CD8-positive, alpha-beta memory T cell (primary cell): ENCODE results near the gene LRP11. TPM values are rescaled to one million over a fixed set of nuclear protein-coding genes. Genes with fewer than 3 reads are reported as not detected.
"Not testable (repeated sequence)": the region's sequence is repeated elsewhere in the genome, so short reads cannot be mapped to it uniquely, and the experiment has no call there.

Experiments
- CTCF ChIA-PET: fragments of 350-600 bp; sonication (Branson Sonifier 250); formaldehyde crosslinking; loops from one replicate; lab custom pipeline; 2021; ENCODE audit warnings: antibody characterized with exemption; lab: Charles Lee
- POLR2A ChIA-PET: fragments of 350-600 bp; sonication (Branson Sonifier 250); formaldehyde crosslinking; loops from one replicate; lab custom pipeline; 2021; ENCODE audit warnings: antibody characterized with exemption; lab: Charles Lee
- DNase-seq, 5 donors: peaks; one replicate each; pipeline versions ENCODE4 v3.0.0 to v3.0.0-alpha.2; 2020 to 2022; ENCODE audit warnings: mixed read lengths in 1 of 5
- H3K27ac ChIP-seq: one replicate; pipeline ENCODE4 v1.7.0; 2013; ENCODE audit warnings: low read depth, mild to moderate bottlenecking, low read length, moderate library complexity
- H3K27me3 ChIP-seq: 2 replicates; pipeline ENCODE4 v1.7.0; 2013; ENCODE audit warnings: low read length, mild to moderate bottlenecking; ENCODE audit not compliant: insufficient read depth, poor library complexity, severe bottlenecking
- H3K36me3 ChIP-seq: 2 replicates; pipeline ENCODE4 v1.7.0; 2013; ENCODE audit warnings: mild to moderate bottlenecking, low read length, moderate library complexity; ENCODE audit not compliant: insufficient read depth
- H3K4me1 ChIP-seq: 2 replicates; pipeline ENCODE4 v1.7.0; 2013; ENCODE audit warnings: mild to moderate bottlenecking, low read length, moderate library complexity; ENCODE audit not compliant: insufficient read depth
- H3K4me3 ChIP-seq: 2 replicates; pipeline ENCODE4 v1.7.0; 2013; ENCODE audit warnings: mild to moderate bottlenecking, low read length
- H3K9me3 ChIP-seq: 2 replicates; pipeline ENCODE4 v1.7.0; 2013; ENCODE audit warnings: mild to moderate bottlenecking, low read length
- H3K27ac Mint-ChIP-seq, 8 donors: one replicate each; pipeline ENCODE4 v1.8.0; 2020 to 2021; ENCODE audit warnings: mixed read lengths in 8 of 8, mild to moderate bottlenecking in 6 of 8, inconsistent platforms in 3 of 8, moderate library complexity in 3 of 8
- H3K27me3 Mint-ChIP-seq, 2 donors: one replicate each; pipeline ENCODE4 v1.8.0; 2020 to 2021; ENCODE audit warnings: mixed read lengths in 2 of 2, mild to moderate bottlenecking in 1 of 2, moderate library complexity in 1 of 2
- H3K36me3 Mint-ChIP-seq, 3 donors: one replicate each; pipeline ENCODE4 v1.8.0; 2020 to 2021; ENCODE audit warnings: mixed read lengths in 3 of 3, inconsistent platforms in 1 of 3, mild to moderate bottlenecking in 1 of 3
- H3K4me1 Mint-ChIP-seq, 3 donors: one replicate each; pipeline ENCODE4 v1.8.0; 2020 to 2021; ENCODE audit warnings: mixed read lengths in 3 of 3, inconsistent platforms in 1 of 3, mild to moderate bottlenecking in 1 of 3
- H3K4me3 Mint-ChIP-seq, 7 donors: one replicate each; pipeline ENCODE4 v1.8.0; 2020 to 2021; ENCODE audit warnings: mixed read lengths in 7 of 7, mild to moderate bottlenecking in 6 of 7, moderate library complexity in 4 of 7, inconsistent platforms in 2 of 7
- H3K9me3 Mint-ChIP-seq, 5 donors: one replicate each; pipeline ENCODE4 v1.8.0; 2020 to 2022; ENCODE audit warnings: mixed read lengths in 5 of 5, mild to moderate bottlenecking in 3 of 5, moderate library complexity in 2 of 5, inconsistent platforms in 1 of 5
- polyA plus RNA-seq: library from polyadenylated mRNA; unstranded; fragments of 300-500 nt; fragmentation: Illumina TruSeq; gene quantifications from one replicate; pipeline ENCODE4 v1.2.3, GENCODE V29; 2021
- total RNA-seq, 2 experiments: library from RNA; stranded (reverse); gene quantifications; one replicate each; pipeline ENCODE4 v1.2.3, GENCODE V29; 2021

The LRP11 gene
- total RNA-seq = 1 to 10 TPM; 5.5 to 5.9 TPM
- 1.1 TPM for polyA plus RNA-seq

- peak within 1 kb of the TSS in 4 of 8 donors; percentile 27 to 83 (median 40) for H3K27ac Mint-ChIP-seq
- peak within 1 kb of the TSS; percentile 58 for H3K4me3 ChIP-seq
Observed at GRCh38 chr6:149863698-149864577, at the start of gene LRP11. LRP11 (minus strand) TSS chr6:149864359; CDS start chr6:149864020, 339 bp downstream.

GRCh38 chr6:149913540-149914240 is 49.5 kb upstream of the LRP11 start:
- H3K4me3 ChIP-seq = no peak overlapping the region
- ChIA-PET CTCF (no interaction called here), POLR2A (no interaction called here)
- DNase-seq = no peak
- H3K36me3 Mint-ChIP-seq = peaks cover 0 to 8% (median 0%) of the 10 kb centered on the region in 3 donors
- peaks cover 0 to 4% (median 0%) of the 10 kb centered on the region in 5 donors for H3K9me3 Mint-ChIP-seq
- no peak overlapping the region for H3K27ac ChIP-seq
- no peaks in the 10 kb centered on the region for H3K9me3 ChIP-seq
- H3K27ac Mint-ChIP-seq = no peak overlapping the region
- no peaks in the 10 kb centered on the region for H3K4me1 Mint-ChIP-seq
- H3K27me3 Mint-ChIP-seq = peaks cover 17 to 45% of the 10 kb centered on the region in 2 donors
- H3K4me1 ChIP-seq = no peaks in the 10 kb centered on the region
- no peak overlapping the region for H3K4me3 Mint-ChIP-seq
- H3K27me3 ChIP-seq = no peaks in the 10 kb centered on the region
- no peaks in the 10 kb centered on the region for H3K36me3 ChIP-seq

More at GRCh38 chr6:149863698-149864577, at the start of gene LRP11:
- H3K36me3 ChIP-seq = no peaks in the 10 kb centered on the region
- no peaks in the 10 kb centered on the region for H3K9me3 ChIP-seq
- peak; percentile 71 to 84 (median 78) for DNase-seq
- ChIA-PET POLR2A (no interaction called here), CTCF (interaction anchor here (1.1 to 2.4 kb wide), 2 partner anchors 24 to 94 kb away, joined by 4 to 8 read pairs; no protein-coding TSS in a partner anchor)
- peak within 1 kb of the TSS; percentile 45 for H3K27ac ChIP-seq
- Mint-ChIP-seq H3K4me3 (peak within 1 kb of the TSS; percentile 68 to 89 (median 83)), H3K4me1 (peaks cover 8 to 14% (median 12%) of the 10 kb centered on the region in 3 donors), H3K27me3 (peaks cover 7 to 33% of the 10 kb centered on the region in 2 donors), H3K36me3 (no peaks in the 10 kb centered on the region), H3K9me3 (no peaks in the 10 kb centered on the region)
- H3K4me1 ChIP-seq = peaks cover 12% of the 10 kb centered on the region
- H3K27me3 ChIP-seq = no peaks in the 10 kb centered on the region

- no peak overlapping the region for H3K27ac Mint-ChIP-seq
- H3K4me1 Mint-ChIP-seq = no peaks in the 10 kb centered on the region
- peaks cover 0 to 12% (median 0%) of the 10 kb centered on the region in 3 donors for H3K36me3 Mint-ChIP-seq
- H3K4me1 ChIP-seq = no peaks in the 10 kb centered on the region
- H3K27ac ChIP-seq = no peak overlapping the region
- H3K9me3 Mint-ChIP-seq = peaks cover 2 to 7% (median 2%) of the 10 kb centered on the region in 5 donors
- ChIA-PET POLR2A (no interaction called here), CTCF (no interaction called here)
- no peaks in the 10 kb centered on the region for H3K9me3 ChIP-seq
- no peak for DNase-seq
- no peak overlapping the region for H3K4me3 ChIP-seq
- no peak overlapping the region for H3K4me3 Mint-ChIP-seq
- no peaks in the 10 kb centered on the region for H3K36me3 ChIP-seq
- H3K27me3 ChIP-seq = no peaks in the 10 kb centered on the region
- peaks cover 17 to 39% of the 10 kb centered on the region in 2 donors for H3K27me3 Mint-ChIP-seq
Observed at GRCh38 chr6:149913085-149913484, 48.9 kb upstream of the LRP11 start.

- H3K4me3 Mint-ChIP-seq, CTCF ChIA-PET, H3K27me3 ChIP-seq, H3K4me1 Mint-ChIP-seq, POLR2A ChIA-PET, H3K9me3 ChIP-seq, H3K36me3 ChIP-seq, H3K4me1 ChIP-seq, DNase-seq, H3K9me3 Mint-ChIP-seq, H3K4me3 ChIP-seq, H3K27ac ChIP-seq: not testable (repeated sequence)
- Mint-ChIP-seq H3K36me3 (peaks cover 0 to 15% (median 0%) of the 10 kb centered on the region in 3 donors), H3K27me3 (peaks cover 17 to 39% of the 10 kb centered on the region in 2 donors), H3K27ac (peak overlapping the region in 1 of 8 donors; percentile 52)
Observed at GRCh38 chr6:149912680-149913079, 48.5 kb upstream of the LRP11 start.

GRCh38 chr6:149910721-149911151 is 46.6 kb upstream of the LRP11 start:
- no peak overlapping the region for H3K27ac ChIP-seq
- H3K36me3 Mint-ChIP-seq = peaks cover 0 to 15% (median 0%) of the 10 kb centered on the region in 3 donors
- H3K4me1 Mint-ChIP-seq = no peaks in the 10 kb centered on the region
- ChIA-PET POLR2A (no interaction called here), CTCF (no interaction called here)
- H3K4me3 ChIP-seq = no peak overlapping the region
- no peak overlapping the region for H3K27ac Mint-ChIP-seq
- H3K4me3 Mint-ChIP-seq = no peak overlapping the region
- no peaks in the 10 kb centered on the region for H3K4me1 ChIP-seq
- H3K27me3 Mint-ChIP-seq = peaks cover 18 to 34% of the 10 kb centered on the region in 2 donors
- H3K36me3 ChIP-seq = no peaks in the 10 kb centered on the region
- H3K27me3 ChIP-seq = no peaks in the 10 kb centered on the region
- H3K9me3 Mint-ChIP-seq = peaks cover 2 to 10% (median 6%) of the 10 kb centered on the region in 5 donors
- DNase-seq = no peak
- H3K9me3 ChIP-seq = no peaks in the 10 kb centered on the region

GRCh38 chr6:149909701-149910470 is 45.7 kb upstream of the LRP11 start:
- DNase-seq = no peak
- peaks cover 0 to 15% (median 0%) of the 10 kb centered on the region in 3 donors for H3K36me3 Mint-ChIP-seq
- CTCF ChIA-PET = no interaction called here
- no peaks in the 10 kb centered on the region for H3K4me1 ChIP-seq
- no peaks in the 10 kb centered on the region for H3K4me1 Mint-ChIP-seq
- H3K27ac ChIP-seq = no peak overlapping the region
- no peaks in the 10 kb centered on the region for H3K27me3 ChIP-seq
- H3K27ac Mint-ChIP-seq = no peak overlapping the region
- POLR2A ChIA-PET = no interaction called here
- peaks cover 2 to 10% (median 6%) of the 10 kb centered on the region in 5 donors for H3K9me3 Mint-ChIP-seq
- no peaks in the 10 kb centered on the region for H3K9me3 ChIP-seq
- H3K27me3 Mint-ChIP-seq = peaks cover 18 to 37% of the 10 kb centered on the region in 2 donors
- no peaks in the 10 kb centered on the region for H3K36me3 ChIP-seq
- H3K4me3 ChIP-seq = no peak overlapping the region
- H3K4me3 Mint-ChIP-seq = no peak overlapping the region

GRCh38 chr6:149908480-149908879 is 44.3 kb upstream of the LRP11 start:
- H3K27ac Mint-ChIP-seq, H3K36me3 ChIP-seq, H3K4me1 ChIP-seq, H3K9me3 ChIP-seq, H3K27ac ChIP-seq, DNase-seq, H3K27me3 ChIP-seq, H3K4me3 ChIP-seq, H3K4me3 Mint-ChIP-seq, H3K4me1 Mint-ChIP-seq, POLR2A ChIA-PET: not testable (repeated sequence)
- Mint-ChIP-seq H3K36me3 (peaks cover 0 to 15% (median 0%) of the 10 kb centered on the region in 3 donors), H3K27me3 (peaks cover 13 to 31% of the 10 kb centered on the region in 2 donors), H3K9me3 (peaks cover 2 to 10% (median 6%) of the 10 kb centered on the region in 5 donors)
- CTCF ChIA-PET = interaction anchor here (0.8 kb wide), 1 partner anchor 17 kb away, joined by 4 read pairs; no protein-coding TSS in a partner anchor
